Gastrocnemius medialis (tissue), 4 donors: ENCODE results near the gene GFOD1. TPM values are rescaled to one million over a fixed set of nuclear protein-coding genes. Genes with fewer than 3 reads are reported as not detected.
A peak's percentile ranks its signal among the peaks of the same experiment; 100 is the strongest.

ENCODE experiments used
- ATAC-seq, 2 donors: fragments of 150-250 bp; one replicate each; pipeline ENCODE4 v1.9.1; 2016
- DNase-seq, 2 donors: peaks; one replicate each; pipeline ENCODE4 v3.0.0-alpha.2; 2019
- H3K27ac ChIP-seq, 4 donors: fragments of 200-600 bp; sonication (generic); 1 replicate in 1 of 4; 2 replicates in 3 of 4; pipeline ENCODE4 v1.5.1; 2016 to 2018; ENCODE audit warnings: mild to moderate bottlenecking in 2 of 4, moderate library complexity in 1 of 4
- H3K27me3 ChIP-seq, 3 donors: fragments of 200-600 bp; sonication (generic) in 2 of 3; 1 replicate in 1 of 3; 2 replicates in 2 of 3; pipeline versions ENCODE4 v1.5.1 to v1.6.0; 2016 to 2019; ENCODE audit warnings: mild to moderate bottlenecking in 1 of 3, moderate library complexity in 1 of 3
- H3K36me3 ChIP-seq, 2 donors: fragments of 200-600 bp; sonication (generic) in 1 of 2; one replicate each; pipeline ENCODE4 v1.5.1; 2017 to 2018
- H3K4me1 ChIP-seq, 2 donors: fragments of 200-600 bp; sonication (generic) in 1 of 2; one replicate each; pipeline ENCODE4 v1.5.1; 2016 to 2017; ENCODE audit warnings: mild to moderate bottlenecking in 2 of 2
- H3K4me3 ChIP-seq, 4 donors: fragments of 200-600 bp; sonication (generic) in 3 of 4; 1 replicate in 1 of 4; 2 replicates in 3 of 4; pipeline ENCODE4 v1.5.1; 2016 to 2019; ENCODE audit warnings: mild to moderate bottlenecking in 2 of 4
- H3K9me3 ChIP-seq, 3 donors: fragments of 200-600 bp; sonication (generic) in 2 of 3; 1 replicate in 1 of 3; 2 replicates in 2 of 3; pipeline ENCODE4 v1.5.1; 2016 to 2019
- CTCF ChIP-seq, 5 experiments: fragments of 450-650 bp in 3 of 5; fragments of 200-600 bp in 2 of 5; sonication (generic) in 2 of 5; IDR thresholded peaks in 4 of 5; conservative IDR thresholded peaks in 1 of 5; 1 replicate in 4 of 5; 2 replicates in 1 of 5; pipeline ENCODE4 v1.5.1; 2016 to 2019; ENCODE audit warnings: antibody characterized with exemption in 5 of 5, mild to moderate bottlenecking in 3 of 5, moderate library complexity in 3 of 5
- POLR2A ChIP-seq, 2 donors: fragments of 450-650 bp; IDR thresholded peaks; one replicate each; pipeline ENCODE4 v1.6.1; 2017; ENCODE audit warnings: antibody characterized with exemption in 2 of 2, mild to moderate bottlenecking in 2 of 2, moderate library complexity in 2 of 2
- in situ Hi-C, 4 donors: fragments of 200-750 bp; cut with MboI; loops; one replicate each; pipeline versions ENCODE4 v1.15.0 to v1.8.0; 2017; ENCODE audit warnings: low sequenced_read_pairs in 4 of 4
- intact Hi-C: fragments of 100-400 bp; cut with DNase I; formaldehyde crosslinking; loops from one replicate; pipeline ENCODE4 v1.15.1; 2023; ENCODE audit warnings: low total_unique reads
- total RNA-seq, 4 donors: library from RNA; depleted of rRNA; stranded (reverse); fragments of >200 nt; gene quantifications; one replicate each; pipeline versions ENCODE4 v1.1.0 to v1.2.3, GENCODE V29; 2016

GFOD1 gene
- total RNA-seq, 4 donors from 2014 or later: 9.0 to 31.8 (median 16.9) TPM

- in situ Hi-C loops (no loop called here), intact Hi-C loops (loop anchor here (10.0 kb wide), 1 partner anchor 240 kb away; the partner anchor contains the start of gene RANBP9)
- Histone ChIP-seq H3K27ac (no peak overlapping the region), H3K9me3 (no peaks in the 10 kb centered on the region), H3K36me3 (no peaks in the 10 kb centered on the region), H3K4me1 (peaks cover 17 to 29% of the 10 kb centered on the region in 2 donors), H3K27me3 (no peaks in the 10 kb centered on the region), H3K4me3 (no peak overlapping the region)
- DNase-seq: no peak
- ATAC-seq: no peak
- no peak for TF ChIP-seq POLR2A (IDR thresholded peaks at IDR 0.05)
- TF ChIP-seq CTCF (IDR thresholded peaks at IDR 0.05 in 4 of 5, conservative IDR thresholded peaks at IDR 0.05 in 1 of 5): no peak
These were observed 12.6 kb downstream of the GFOD1 start for GRCh38 chr6:13474787-13475186.

GRCh38 chr6:13474360-13474759 lies 13.0 kb downstream of the GFOD1 start:
- H3K4me1 ChIP-seq: peaks cover 14 to 25% of the 10 kb centered on the region in 2 donors
- H3K4me3 ChIP-seq: no peak overlapping the region
- intact Hi-C loops (loop anchor here (10.0 kb wide), 1 partner anchor 240 kb away; the partner anchor contains the start of gene RANBP9), in situ Hi-C loops (no loop called here)
- no peaks in the 10 kb centered on the region for H3K36me3 ChIP-seq
- no peaks in the 10 kb centered on the region for H3K27me3 ChIP-seq
- DNase-seq (no peak), ATAC-seq (peak in 1 of 2 donors; percentile 55)
- no peaks in the 10 kb centered on the region for H3K9me3 ChIP-seq
- no peak overlapping the region for H3K27ac ChIP-seq
- TF ChIP-seq CTCF (IDR thresholded peaks at IDR 0.05 in 4 of 5, conservative IDR thresholded peaks at IDR 0.05 in 1 of 5) (no peak), POLR2A (IDR thresholded peaks at IDR 0.05) (no peak)

GRCh38 chr6:13473768-13474165 lies 13.6 kb downstream of the GFOD1 start:
- in situ Hi-C loops: no loop called here
- no peaks in the 10 kb centered on the region for H3K9me3 ChIP-seq
- peaks cover 15 to 25% of the 10 kb centered on the region in 2 donors for H3K4me1 ChIP-seq
- H3K27ac ChIP-seq: no peak overlapping the region
- DNase-seq (no peak), ATAC-seq (no peak)
- no peaks in the 10 kb centered on the region for H3K36me3 ChIP-seq
- no peaks in the 10 kb centered on the region for H3K27me3 ChIP-seq
- no peak overlapping the region for H3K4me3 ChIP-seq
- no peak for TF ChIP-seq CTCF (IDR thresholded peaks at IDR 0.05 in 4 of 5, conservative IDR thresholded peaks at IDR 0.05 in 1 of 5)
- intact Hi-C loops: loop anchor here (10.0 kb wide), 1 partner anchor 241 kb away; the partner anchor contains the start of gene RANBP9

- no peaks in the 10 kb centered on the region for H3K27me3 ChIP-seq
- no peaks in the 10 kb centered on the region for H3K9me3 ChIP-seq
- no peaks in the 10 kb centered on the region for H3K36me3 ChIP-seq
- in situ Hi-C loops: no loop called here
- no peak overlapping the region for H3K27ac ChIP-seq
- DNase-seq: no peak
- H3K4me3 ChIP-seq: no peak overlapping the region
- no peak for ATAC-seq
- intact Hi-C loops: loop anchor here (10.0 kb wide), 1 partner anchor 242 kb away; the partner anchor contains the start of gene RANBP9
- TF ChIP-seq POLR2A (IDR thresholded peaks at IDR 0.05): no peak
- no peak for TF ChIP-seq CTCF (IDR thresholded peaks at IDR 0.05 in 4 of 5, conservative IDR thresholded peaks at IDR 0.05 in 1 of 5)
- H3K4me1 ChIP-seq: peaks cover 16 to 25% of the 10 kb centered on the region in 2 donors
These were observed 14.2 kb downstream of the GFOD1 start for GRCh38 chr6:13472976-13473767.
